ENCODE data around the gene FAM83B.
"Not testable (repeated sequence)": the region's sequence is repeated elsewhere in the genome, so short reads cannot be mapped to it uniquely, and the experiment has no call there.

Gene FAM83B

GRCh38 chr6:54898767-54899166, 52.2 kb downstream of the FAM83B start:
- no peak for DNase-seq (ENCODE audit: low read depth)

GRCh38 chr6:54899442-54899841, 52.9 kb downstream of the FAM83B start:
- DNase-seq (ENCODE audit: low read depth), result no peak

- no peak for DNase-seq (ENCODE audit: low read depth)
Measured at GRCh38 chr6:54899986-54900385, 53.4 kb downstream of the FAM83B start.

- no peak for DNase-seq (ENCODE audit: low read depth)
Measured at GRCh38 chr6:54900666-54901065, 54.1 kb downstream of the FAM83B start.

GRCh38 chr6:54903884-54904283, 57.3 kb downstream of the FAM83B start:
- DNase-seq (ENCODE audit: low read depth), result no peak

- DNase-seq (ENCODE audit: low read depth), result no peak
Measured at GRCh38 chr6:54907355-54907754, 60.8 kb downstream of the FAM83B start.

- no peak for DNase-seq (ENCODE audit: low read depth)
Measured at GRCh38 chr6:54909184-54909583, 62.6 kb downstream of the FAM83B start.

- DNase-seq (ENCODE audit: low read depth), result no peak
Measured at GRCh38 chr6:54910431-54910884, 63.9 kb downstream of the FAM83B start.

GRCh38 chr6:54910921-54911320, 64.3 kb downstream of the FAM83B start:
- no peak for DNase-seq (ENCODE audit: low read depth)

GRCh38 chr6:54913211-54913610, 66.6 kb downstream of the FAM83B start:
- DNase-seq (ENCODE audit: low read depth), result no peak

GRCh38 chr6:54916858-54917257, 70.3 kb downstream of the FAM83B start:
- peak; percentile 18 for DNase-seq (ENCODE audit: low read depth)

GRCh38 chr6:54920628-54921027, 74.1 kb downstream of the FAM83B start:
- DNase-seq (ENCODE audit: low read depth), result no peak

- DNase-seq (ENCODE audit: low read depth), result no peak
Measured at GRCh38 chr6:54921891-54922290, 75.3 kb downstream of the FAM83B start.

- DNase-seq (ENCODE audit: low read depth), result no peak
Measured at GRCh38 chr6:54929245-54929909, 82.8 kb downstream of the FAM83B start.

GRCh38 chr6:54932622-54933021, 86.1 kb downstream of the FAM83B start:
- no peak for DNase-seq (ENCODE audit: low read depth)

GRCh38 chr6:54935739-54936138, 89.2 kb downstream of the FAM83B start:
- no peak for DNase-seq (ENCODE audit: low read depth)

- no peak for DNase-seq (ENCODE audit: low read depth)
Measured at GRCh38 chr6:54937371-54937770, 90.8 kb downstream of the FAM83B start.

GRCh38 chr6:54957698-54958097, 111.1 kb downstream of the FAM83B start:
- DNase-seq (ENCODE audit: low read depth), result no peak

GRCh38 chr6:54958446-54958845, 111.9 kb downstream of the FAM83B start:
- DNase-seq (ENCODE audit: low read depth), result no peak

- DNase-seq (ENCODE audit: low read depth), result no peak
Measured at GRCh38 chr6:54959820-54960219, 113.2 kb downstream of the FAM83B start.

GRCh38 chr6:54961372-54961771, 114.8 kb downstream of the FAM83B start:
- not testable (repeated sequence) for DNase-seq (ENCODE audit: low read depth)

GRCh38 chr6:54970337-54970736, 123.8 kb downstream of the FAM83B start:
- no peak for DNase-seq (ENCODE audit: low read depth)

GRCh38 chr6:54971825-54972224, 125.3 kb downstream of the FAM83B start:
- no peak for DNase-seq (ENCODE audit: low read depth)

- not testable (repeated sequence) for DNase-seq (ENCODE audit: low read depth)
Measured at GRCh38 chr6:54979161-54979560, 132.6 kb downstream of the FAM83B start.
